HG03442 (cell line): ENCODE data around the gene PCTP.

ENCODE experiments used
- ATAC-seq: cut with Tn5 transposase; IDR thresholded peaks from one replicate; pipeline ENCODE4 v1.9.1; 2021; ENCODE audit warnings: mild to moderate bottlenecking, moderate library complexity; ENCODE audit not compliant: unreplicated experiment

Gene PCTP

GRCh38 chr17:55727275-55727674 lies 23.6 kb upstream of the PCTP start:
- no peak for ATAC-seq

- no peak for ATAC-seq
Observed at GRCh38 chr17:55727920-55728319, 22.9 kb upstream of the PCTP start.

GRCh38 chr17:55728361-55728760 lies 22.5 kb upstream of the PCTP start:
- ATAC-seq = no peak

GRCh38 chr17:55728833-55729232 lies 22.0 kb upstream of the PCTP start:
- ATAC-seq = no peak

GRCh38 chr17:55729484-55729883 lies 21.4 kb upstream of the PCTP start:
- no peak for ATAC-seq

- no peak for ATAC-seq
Observed at GRCh38 chr17:55730380-55730779, 20.5 kb upstream of the PCTP start.

- ATAC-seq = no peak
Observed at GRCh38 chr17:55730808-55731207, 20.0 kb upstream of the PCTP start.

GRCh38 chr17:55731586-55732250 lies 19.1 kb upstream of the PCTP start:
- ATAC-seq = no peak

- peak; percentile 55 for ATAC-seq
Observed at GRCh38 chr17:55734128-55734781, 16.6 kb upstream of the PCTP start.

- ATAC-seq = no peak
Observed at GRCh38 chr17:55735731-55736405, 15.0 kb upstream of the PCTP start.

GRCh38 chr17:55737976-55738501 lies 12.8 kb upstream of the PCTP start:
- no peak for ATAC-seq

- no peak for ATAC-seq
Observed at GRCh38 chr17:55740511-55741355, 10.1 kb upstream of the PCTP start.

- no peak for ATAC-seq
Observed at GRCh38 chr17:55741356-55741700, 9.5 kb upstream of the PCTP start.

- peak; percentile 90 for ATAC-seq
Observed at GRCh38 chr17:55742272-55743102, 8.4 kb upstream of the PCTP start.

- ATAC-seq = no peak
Observed at GRCh38 chr17:55743103-55743679, 7.7 kb upstream of the PCTP start.

- no peak for ATAC-seq
Observed at GRCh38 chr17:55745258-55745657, 5.6 kb upstream of the PCTP start.

- no peak for ATAC-seq
Observed at GRCh38 chr17:55746466-55746865, 4.4 kb upstream of the PCTP start.

GRCh38 chr17:55747209-55747608 lies 3.6 kb upstream of the PCTP start:
- ATAC-seq = no peak

GRCh38 chr17:55748841-55749240 lies 2.0 kb upstream of the PCTP start:
- no peak for ATAC-seq

- ATAC-seq = no peak
Observed at GRCh38 chr17:55749985-55750384, 866 bp upstream of the PCTP start.
